ENCODE results near the gene FBXO11.

The FBXO11 gene

GRCh38 chr2:47798631-47799030 lies 107.7 kb downstream of the FBXO11 start:
- DNase-seq (ENCODE audit: insufficient read length, low spot score) (no peak), FAIRE-seq (no peak)

- FAIRE-seq = no peak
- no peak for DNase-seq (ENCODE audit: insufficient read length, low spot score)
These were observed 110.1 kb downstream of the FBXO11 start for GRCh38 chr2:47796090-47796697.

- peak; percentile 35 for FAIRE-seq
These were observed 120.3 kb downstream of the FBXO11 start for GRCh38 chr2:47785986-47786385.

GRCh38 chr2:47784352-47784851 lies 121.9 kb downstream of the FBXO11 start:
- FAIRE-seq (no peak), DNase-seq (ENCODE audit: insufficient read length, low spot score) (no peak)

More at GRCh38 chr2:47785986-47786385, 120.3 kb downstream of the FBXO11 start:
- DNase-seq (ENCODE audit: insufficient read length, low spot score) = no peak

- DNase-seq (ENCODE audit: insufficient read length, low spot score) (peak; percentile 41), FAIRE-seq (no peak)
These were observed 122.6 kb downstream of the FBXO11 start for GRCh38 chr2:47783486-47784351.

GRCh38 chr2:47782671-47783485 lies 123.4 kb downstream of the FBXO11 start, which contains the start of gene MSH6:
Gene MSH6, plus strand, starts transcription at chr2:47783145. Its CDS starts 89 bp downstream, at chr2:47783234.
- no peak for FAIRE-seq
- DNase-seq (ENCODE audit: insufficient read length, low spot score) = peak; percentile 94

- no peak for FAIRE-seq
These were observed 124.0 kb downstream of the FBXO11 start for GRCh38 chr2:47782381-47782670.

GRCh38 chr2:47779426-47779790 lies 126.9 kb downstream of the FBXO11 start:
- DNase-seq (ENCODE audit: insufficient read length, low spot score) (no peak), FAIRE-seq (no peak)

More at GRCh38 chr2:47782381-47782670, 124.0 kb downstream of the FBXO11 start:
- DNase-seq (ENCODE audit: insufficient read length, low spot score) = no peak

GRCh38 chr2:47778698-47779425 lies 127.4 kb downstream of the FBXO11 start:
- no peak for DNase-seq (ENCODE audit: insufficient read length, low spot score)
- no peak for FAIRE-seq

- no peak for FAIRE-seq
- no peak for DNase-seq (ENCODE audit: insufficient read length, low spot score)
These were observed 128.9 kb downstream of the FBXO11 start for GRCh38 chr2:47777277-47777937.

GRCh38 chr2:47774567-47774966 lies 131.7 kb downstream of the FBXO11 start:
- no peak for DNase-seq (ENCODE audit: insufficient read length, low spot score)

GRCh38 chr2:47772343-47772742 lies 134.0 kb downstream of the FBXO11 start:
- no peak for FAIRE-seq

More at GRCh38 chr2:47774567-47774966, 131.7 kb downstream of the FBXO11 start:
- no peak for FAIRE-seq

GRCh38 chr2:47771211-47771610 lies 135.1 kb downstream of the FBXO11 start:
- DNase-seq (ENCODE audit: insufficient read length, low spot score) (no peak), FAIRE-seq (peak; percentile 47)

More at GRCh38 chr2:47772343-47772742, 134.0 kb downstream of the FBXO11 start:
- DNase-seq (ENCODE audit: insufficient read length, low spot score) = no peak

GRCh38 chr2:47769318-47769717 lies 137.0 kb downstream of the FBXO11 start:
- DNase-seq (ENCODE audit: insufficient read length, low spot score) = no peak
- no peak for FAIRE-seq

GRCh38 chr2:47767880-47768609 lies 138.3 kb downstream of the FBXO11 start:
- peak; percentile 46 for DNase-seq (ENCODE audit: insufficient read length, low spot score)
- peak; percentile 83 for FAIRE-seq

GRCh38 chr2:47767497-47767844 lies 138.8 kb downstream of the FBXO11 start:
- DNase-seq (ENCODE audit: insufficient read length, low spot score) (no peak), FAIRE-seq (no peak)

- DNase-seq (ENCODE audit: insufficient read length, low spot score) = no peak
- peak; percentile 59 for FAIRE-seq
These were observed 154.4 kb downstream of the FBXO11 start for GRCh38 chr2:47751856-47752414.

- FAIRE-seq (no peak), DNase-seq (ENCODE audit: insufficient read length, low spot score) (no peak)
These were observed 158.4 kb downstream of the FBXO11 start for GRCh38 chr2:47747878-47748277.

GRCh38 chr2:47744074-47744473 lies 162.2 kb downstream of the FBXO11 start:
- FAIRE-seq (no peak), DNase-seq (ENCODE audit: insufficient read length, low spot score) (no peak)
